Loucy (cell line): ENCODE data around the gene DNAI7.

Experiments used
- CTCF ChIP-seq: fragments of 200-600 bp; sonication (generic); conservative IDR thresholded peaks from 2 replicates; pipeline ENCODE4 v1.5.1; 2014; ENCODE audit warnings: mild to moderate bottlenecking, antibody characterized with exemption, low read length
- EZH2phosphoT487 ChIP-seq: fragments of 200-600 bp; IDR thresholded peaks from 2 replicates; pipeline ENCODE4 v1.6.1; 2018; ENCODE audit warnings: antibody characterized with exemption, mild to moderate bottlenecking, moderate library complexity, borderline replicate concordance

DNA sequence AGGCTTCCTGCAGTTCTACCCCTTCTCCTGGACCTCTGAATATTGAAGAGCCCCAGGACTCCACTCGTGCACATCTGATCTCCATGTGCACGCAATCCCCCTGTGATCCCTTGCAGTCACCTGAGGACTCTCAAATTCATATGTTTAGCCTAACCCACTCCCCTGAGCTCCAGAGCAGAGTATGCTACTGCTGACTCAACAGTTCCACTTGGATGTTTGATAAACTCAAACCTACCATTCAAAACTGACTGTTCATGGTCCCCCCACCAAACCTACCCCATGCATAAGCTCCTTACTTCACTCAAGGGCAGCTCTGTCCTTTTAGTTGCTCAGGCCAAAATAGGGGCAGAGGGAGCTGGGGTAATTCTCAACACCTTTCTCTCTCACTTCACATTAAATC, 96.0 kb downstream of the DNAI7 start:
- TF ChIP-seq CTCF (no peak), EZH2phosphoT487 (no peak)
